ENCODE data around the gene PCDH1. TPM values are rescaled to one million over a fixed set of nuclear protein-coding genes. Genes with fewer than 3 reads are reported as not detected.
A peak's percentile ranks its signal among the peaks of the same experiment; 100 is the strongest.

Gene PCDH1
- total RNA-seq, 2 donors from 2014 or later, result 97.3 to 105 TPM

- Histone ChIP-seq H3K4me1 (peaks cover 14% of the 10 kb centered on the region), H3K27me3 (peaks cover 12% of the 10 kb centered on the region), H3K9ac (ENCODE audit: low read depth in 2 of 2, low read length in 2 of 2) (peak overlapping the region; percentile 81 to 98), H3K4me3 (peak overlapping the region; percentile 73), H3K27ac (peak overlapping the region; percentile 94), H3K36me3 (no peaks in the 10 kb centered on the region), H3K9me3 (no peaks in the 10 kb centered on the region)
- intact Hi-C loops (cut with DNase I), result loop anchor here (5.0 kb wide), 1 partner anchor 33 kb away; no protein-coding TSS in a partner anchor
- DNase-seq, result no peak
- TF ChIP-seq CTCF (IDR thresholded peaks at IDR 0.05), result no peak
These were observed 3.0 kb downstream of the PCDH1 start for GRCh38 chr5:141875022-141875740.

DNA sequence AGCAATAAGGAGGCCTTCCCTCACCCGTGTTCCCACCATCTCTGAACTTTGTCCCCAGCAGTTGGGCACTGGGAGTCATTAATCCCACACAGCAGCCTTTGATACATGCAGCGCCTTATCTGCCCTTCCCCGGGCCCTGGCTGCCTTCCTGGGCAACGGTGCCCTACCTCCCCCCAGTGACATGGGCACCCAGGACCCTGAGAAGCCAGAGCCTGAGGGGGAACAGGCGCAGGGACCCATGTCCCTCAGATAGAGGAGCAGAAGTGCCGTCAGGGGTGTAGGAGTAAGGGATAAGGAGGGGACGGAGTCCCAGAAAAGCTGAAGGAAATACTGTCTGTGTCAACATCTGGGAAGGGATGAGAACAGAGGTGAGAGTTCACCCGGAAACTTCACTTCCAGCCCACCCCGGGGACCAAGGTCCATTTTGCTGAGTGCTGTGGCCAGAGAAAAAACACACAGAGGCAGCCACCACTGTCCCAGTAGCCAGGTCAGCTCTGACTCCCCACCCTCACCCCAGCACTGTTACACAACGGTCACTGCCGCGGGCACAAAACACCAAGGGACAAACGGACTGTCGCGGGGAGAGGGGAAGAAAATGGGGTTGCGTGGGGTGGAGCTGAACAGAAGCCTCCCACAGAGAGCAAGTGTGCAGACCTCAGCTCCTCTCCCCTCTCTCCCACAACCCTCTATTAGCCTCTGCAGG lies 3.8 kb downstream of the PCDH1 start:
- peaks cover 21% of the 10 kb centered on the region for H3K4me1 ChIP-seq
- no peaks in the 10 kb centered on the region for H3K9me3 ChIP-seq
- peak; percentile 91 for DNase-seq
- intact Hi-C loops (cut with DNase I), result no loop called here
- no peaks in the 10 kb centered on the region for H3K36me3 ChIP-seq
- peak overlapping the region; percentile 31 to 98 for H3K9ac ChIP-seq (ENCODE audit: low read depth in 2 of 2, low read length in 2 of 2)
- H3K27ac ChIP-seq, result peak overlapping the region; percentile 94
- peak overlapping the region; percentile 73 for H3K4me3 ChIP-seq
- H3K27me3 ChIP-seq, result peaks cover 12% of the 10 kb centered on the region
- no peak for TF ChIP-seq CTCF (IDR thresholded peaks at IDR 0.05)

GRCh38 chr5:141873933-141874261 lies 4.3 kb downstream of the PCDH1 start:
- intact Hi-C loops (cut with DNase I), result no loop called here
- Histone ChIP-seq H3K9ac (ENCODE audit: low read depth in 2 of 2, low read length in 2 of 2) (peak overlapping the region; percentile 0 to 98), H3K36me3 (no peaks in the 10 kb centered on the region), H3K4me1 (peaks cover 24% of the 10 kb centered on the region), H3K27me3 (peaks cover 12% of the 10 kb centered on the region), H3K27ac (peak overlapping the region; percentile 94), H3K4me3 (no peak overlapping the region), H3K9me3 (no peaks in the 10 kb centered on the region)
- no peak for TF ChIP-seq CTCF (IDR thresholded peaks at IDR 0.05)
- DNase-seq, result no peak

GRCh38 chr5:141872496-141873356 lies 5.5 kb downstream of the PCDH1 start:
- intact Hi-C loops (cut with DNase I), result no loop called here
- Histone ChIP-seq H3K4me3 (no peak overlapping the region), H3K9me3 (no peaks in the 10 kb centered on the region), H3K27ac (peak overlapping the region; percentile 82), H3K36me3 (no peaks in the 10 kb centered on the region), H3K9ac (ENCODE audit: low read depth in 2 of 2, low read length in 2 of 2) (peak overlapping the region in 1 of 2 donors; percentile 22), H3K27me3 (peaks cover 12% of the 10 kb centered on the region), H3K4me1 (peaks cover 34% of the 10 kb centered on the region)
- peak; percentile 17 for DNase-seq
- no peak for TF ChIP-seq CTCF (IDR thresholded peaks at IDR 0.05)

DNA sequence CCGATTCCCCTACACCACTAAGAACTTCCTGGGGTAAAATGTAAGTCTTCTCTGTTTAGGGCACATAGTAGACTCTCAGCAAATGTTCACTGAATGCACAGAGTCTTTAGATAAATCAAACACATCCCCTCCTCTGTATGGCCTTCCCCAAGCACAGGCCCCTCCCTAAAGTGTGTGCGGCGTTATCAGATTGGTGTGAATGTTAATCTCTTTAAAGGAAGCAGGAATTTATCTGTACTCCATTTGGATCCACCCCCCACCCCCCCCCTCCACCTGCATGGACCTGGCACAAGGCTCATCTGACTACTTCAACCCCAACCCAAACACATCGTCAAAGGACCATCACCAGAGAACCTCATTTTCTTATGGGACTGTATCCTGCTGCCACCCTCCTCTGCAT lies 6.3 kb downstream of the PCDH1 start:
- Histone ChIP-seq H3K36me3 (no peaks in the 10 kb centered on the region), H3K9me3 (no peaks in the 10 kb centered on the region), H3K27ac (peak overlapping the region; percentile 82), H3K4me1 (peaks cover 37% of the 10 kb centered on the region), H3K4me3 (no peak overlapping the region), H3K9ac (ENCODE audit: low read depth in 2 of 2, low read length in 2 of 2) (peak overlapping the region in 1 of 2 donors; percentile 88), H3K27me3 (peaks cover 11% of the 10 kb centered on the region)
- intact Hi-C loops (cut with DNase I), result no loop called here
- TF ChIP-seq CTCF (IDR thresholded peaks at IDR 0.05), result no peak
- DNase-seq, result peak; percentile 48
